H7 (cell line): ENCODE results near the gene SCYGR7. TPM values are rescaled to one million over a fixed set of nuclear protein-coding genes. Genes with fewer than 3 reads are reported as not detected.

Experiments used
- DNase-seq: peaks from one replicate; pipeline ENCODE4 v3.0.0; 2012
- H3K27me3 ChIP-seq: 2 replicates; pipeline ENCODE4 v1.6.0; 2011; ENCODE audit warnings: mild to moderate bottlenecking, low read length; ENCODE audit not compliant: control insufficient read depth, insufficient read depth
- H3K36me3 ChIP-seq: replicated peaks from 2 replicates; pipeline ENCODE4 v1.5.1; 2011; ENCODE audit warnings: low read length; ENCODE audit not compliant: control insufficient read depth, insufficient read depth
- H3K4me3 ChIP-seq: 2 replicates; pipeline ENCODE4 v1.5.1; 2011; ENCODE audit warnings: low read depth, mild to moderate bottlenecking, control low read depth, low read length, moderate library complexity; ENCODE audit not compliant: insufficient read depth
- total RNA-seq: library from RNA; depleted of rRNA; stranded (reverse); fragments of >200 nt; shearing (Covaris generic); gene quantifications from 2 replicates; pipeline ENCODE4 v1.2.3, GENCODE V29; 2014; rRNA removed

SCYGR7 gene, protein sequence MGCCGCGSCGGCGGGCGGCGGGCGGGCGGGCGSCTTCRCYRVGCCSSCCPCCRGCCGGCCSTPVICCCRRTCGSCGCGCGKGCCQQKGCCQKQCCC
- not detected in 2 replicates for total RNA-seq

- Histone ChIP-seq H3K36me3 (no peaks in the 10 kb centered on the region), H3K27me3 (no peaks in the 10 kb centered on the region), H3K4me3 (no peak within 1 kb of the TSS)
- DNase-seq, result no peak
Observed at GRCh38 chr2:227728035-227728434, at the start of gene SCYGR7. SCYGR7 (plus strand) TSS chr2:227728335; CDS start chr2:227728335, 0 bp downstream.

GRCh38 chr2:227684258-227684657, 43.9 kb upstream of the SCYGR7 start:
- H3K4me3 ChIP-seq, result no peak overlapping the region
- no peak for DNase-seq
- H3K36me3 ChIP-seq, result no peaks in the 10 kb centered on the region

DNA sequence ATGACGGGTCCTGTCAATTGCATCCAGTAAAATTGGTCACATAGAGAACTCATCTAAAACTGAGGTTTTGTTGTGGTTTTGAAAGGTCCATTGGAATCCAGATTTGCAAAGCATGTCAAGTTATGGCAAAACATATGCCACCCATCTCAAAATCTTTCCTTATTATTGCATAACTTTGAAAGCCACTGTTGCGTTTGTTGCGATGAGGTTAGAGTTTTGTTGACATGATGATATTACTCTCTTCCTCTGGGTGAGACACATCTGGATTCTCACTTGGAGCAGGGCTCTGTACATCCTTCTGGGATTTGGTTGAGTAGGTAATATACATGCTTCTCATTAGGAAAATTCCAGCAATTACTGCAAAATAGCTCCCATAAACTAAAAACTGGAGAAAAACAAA, 40.9 kb upstream of the SCYGR7 start:
- no peak overlapping the region for H3K4me3 ChIP-seq
- no peak for DNase-seq

More at GRCh38 chr2:227684258-227684657, 43.9 kb upstream of the SCYGR7 start:
- no peaks in the 10 kb centered on the region for H3K27me3 ChIP-seq

DNA sequence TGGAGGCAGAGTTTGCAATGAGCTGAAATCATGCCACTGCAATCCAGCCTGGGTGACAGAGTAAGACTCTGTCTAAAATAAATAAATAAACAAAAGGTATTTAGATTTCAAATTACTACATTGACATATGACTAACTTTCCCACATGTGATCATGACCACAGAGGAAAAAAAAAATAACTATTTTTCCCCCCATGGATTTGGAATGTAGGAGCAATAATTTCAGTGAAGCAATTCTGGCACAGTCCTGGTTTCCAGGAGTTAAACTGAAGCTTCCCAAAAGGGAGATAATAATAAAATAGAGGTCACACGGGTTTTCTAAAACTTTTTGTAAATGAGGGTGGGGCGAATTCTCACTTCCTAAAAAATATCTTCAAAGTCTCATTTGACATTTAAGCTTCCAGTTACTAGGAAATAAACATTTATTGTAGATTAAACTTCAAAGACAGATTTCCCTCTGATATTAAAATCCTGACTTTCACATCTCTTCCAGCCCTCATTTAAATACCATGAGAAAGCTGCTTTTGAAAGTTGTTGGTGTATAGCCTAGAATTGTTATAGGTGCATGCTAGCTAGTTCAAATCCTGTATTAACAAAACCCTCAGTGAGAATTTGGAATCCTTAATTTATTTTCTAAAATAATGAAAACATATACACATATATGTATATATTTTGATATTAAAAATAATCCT, 31.0 kb upstream of the SCYGR7 start:
- no peak for DNase-seq
- Histone ChIP-seq H3K4me3 (no peak overlapping the region), H3K27me3 (no peaks in the 10 kb centered on the region), H3K36me3 (no peaks in the 10 kb centered on the region; the same call in 1 of the 2 replicates)

More for the DNA sequence above, 40.9 kb upstream of the SCYGR7 start:
- H3K27me3 ChIP-seq, result no peaks in the 10 kb centered on the region
- no peaks in the 10 kb centered on the region for H3K36me3 ChIP-seq

DNA sequence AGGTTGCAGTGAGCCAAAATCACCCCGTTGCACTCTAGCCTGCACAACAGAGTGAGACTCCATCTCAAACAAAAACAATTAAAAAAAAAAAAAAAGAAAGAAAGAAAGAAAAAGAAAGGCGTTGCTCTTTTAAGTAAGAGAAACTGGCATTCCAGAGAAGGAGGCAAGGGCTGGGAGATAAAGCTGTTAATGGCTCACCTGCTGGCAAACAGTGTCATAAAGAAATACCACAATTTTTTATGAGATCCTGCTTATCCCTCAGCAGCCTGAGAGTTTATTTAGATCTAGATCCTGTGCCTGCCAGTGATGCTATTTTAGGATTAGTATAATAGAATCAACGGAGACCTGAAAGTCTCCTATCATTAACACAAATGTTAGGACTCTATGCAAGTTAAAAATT, 26.6 kb upstream of the SCYGR7 start:
- no peaks in the 10 kb centered on the region for H3K27me3 ChIP-seq
- no peak overlapping the region for H3K4me3 ChIP-seq
- no peaks in the 10 kb centered on the region; the same call in 1 of the 2 replicates for H3K36me3 ChIP-seq
- DNase-seq, result no peak

DNA sequence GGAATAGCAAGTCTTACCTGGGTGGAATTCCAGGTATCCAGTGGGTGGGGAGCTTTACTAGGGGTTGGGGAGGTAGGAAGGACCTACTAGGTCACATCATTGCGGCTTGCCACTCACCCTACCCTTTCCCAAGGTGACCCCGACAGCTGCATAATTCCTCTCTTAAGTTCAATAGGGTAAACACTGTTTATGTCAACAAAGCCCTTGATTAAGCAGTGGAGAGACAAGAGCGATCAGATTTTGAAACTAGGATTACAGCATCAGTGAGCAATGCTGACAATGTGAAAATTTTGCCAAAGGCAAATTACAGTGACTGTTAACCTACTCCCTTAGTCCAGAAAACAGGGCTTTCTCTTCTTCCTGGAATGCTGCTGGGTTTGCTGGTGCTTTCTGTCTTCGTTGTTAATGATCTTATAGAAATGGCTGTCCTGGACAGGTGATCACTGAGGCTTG, 24.8 kb upstream of the SCYGR7 start:
- no peak for DNase-seq
- no peaks in the 10 kb centered on the region; the same call in 1 of the 2 replicates for H3K36me3 ChIP-seq
- no peaks in the 10 kb centered on the region for H3K27me3 ChIP-seq
- H3K4me3 ChIP-seq, result no peak overlapping the region

DNA sequence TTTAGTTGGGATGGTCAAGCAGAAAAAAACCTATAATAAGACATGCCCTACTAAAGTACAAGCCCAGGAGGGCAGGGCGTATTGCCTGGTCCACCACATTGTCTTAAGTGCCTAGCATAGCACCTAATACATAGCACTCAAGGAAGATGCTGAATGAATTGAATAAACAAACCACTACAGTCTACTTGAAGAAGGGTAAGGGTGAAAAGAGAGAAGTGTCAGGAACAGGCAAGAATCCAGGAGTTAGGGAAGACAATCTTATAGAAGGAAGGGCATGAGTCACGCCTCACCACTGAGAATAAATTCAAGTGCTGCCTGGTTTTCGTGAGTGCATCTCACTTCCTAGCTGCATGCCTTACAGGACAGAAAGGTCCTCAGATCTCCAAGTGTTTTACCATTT, 24.2 kb upstream of the SCYGR7 start:
- no peak for DNase-seq

GRCh38 chr2:227706859-227707258, 21.3 kb upstream of the SCYGR7 start:
- H3K36me3 ChIP-seq, result no peaks in the 10 kb centered on the region
- no peak for DNase-seq
- no peak overlapping the region for H3K4me3 ChIP-seq
- no peaks in the 10 kb centered on the region for H3K27me3 ChIP-seq

More for the DNA sequence above, 24.2 kb upstream of the SCYGR7 start:
- Histone ChIP-seq H3K36me3 (no peaks in the 10 kb centered on the region; the same call in 1 of the 2 replicates), H3K4me3 (no peak overlapping the region), H3K27me3 (no peaks in the 10 kb centered on the region)

DNA sequence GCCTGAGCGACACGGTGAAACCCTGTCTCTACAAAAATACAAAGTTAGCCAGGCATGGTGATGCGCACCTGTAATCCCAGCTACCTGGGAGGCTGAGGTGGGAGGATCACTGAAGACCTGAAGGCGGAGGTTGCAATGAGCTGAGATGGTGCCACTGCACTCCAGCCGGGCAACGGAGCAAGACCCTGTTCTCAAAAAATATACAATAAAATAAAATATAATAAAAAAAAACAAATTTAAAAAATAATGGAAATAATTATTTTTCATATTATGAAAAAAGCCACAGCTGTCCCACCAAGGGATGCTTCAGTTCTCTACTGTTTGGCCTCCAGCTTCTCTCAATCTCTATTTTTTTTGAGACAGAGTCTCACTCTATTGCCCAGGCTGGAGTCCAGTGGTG, 20.7 kb upstream of the SCYGR7 start:
- H3K4me3 ChIP-seq, result no peak overlapping the region
- no peaks in the 10 kb centered on the region for H3K27me3 ChIP-seq
- DNase-seq, result no peak
- H3K36me3 ChIP-seq, result no peaks in the 10 kb centered on the region

DNA sequence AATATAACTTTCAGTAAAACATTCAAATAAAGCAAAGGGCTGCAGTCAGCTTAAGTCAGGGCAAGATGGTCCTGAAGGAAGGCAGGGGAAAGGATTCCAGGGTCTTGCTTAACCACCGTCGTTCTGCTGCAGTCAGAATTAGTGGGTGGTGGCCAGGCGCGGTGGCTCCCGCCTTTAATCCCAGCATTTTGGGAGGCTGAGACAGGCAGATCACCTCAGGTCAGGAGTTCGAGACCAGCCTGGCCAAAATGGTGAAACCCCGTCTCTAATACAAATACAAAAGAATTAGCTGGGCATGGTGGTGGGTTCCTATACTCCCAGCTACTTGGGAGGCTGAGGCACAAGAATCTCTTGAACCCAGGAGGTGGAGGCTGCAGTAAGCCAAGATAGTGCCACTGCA, 17.1 kb upstream of the SCYGR7 start:
- Histone ChIP-seq H3K36me3 (no peaks in the 10 kb centered on the region), H3K27me3 (no peaks in the 10 kb centered on the region), H3K4me3 (no peak overlapping the region)
- no peak for DNase-seq

- DNase-seq, result no peak
- Histone ChIP-seq H3K36me3 (no peaks in the 10 kb centered on the region), H3K4me3 (no peak overlapping the region), H3K27me3 (peaks cover 4% of the 10 kb centered on the region; the same call in 1 of the 2 replicates)
Observed at GRCh38 chr2:227713291-227713690, 14.8 kb upstream of the SCYGR7 start.

DNA sequence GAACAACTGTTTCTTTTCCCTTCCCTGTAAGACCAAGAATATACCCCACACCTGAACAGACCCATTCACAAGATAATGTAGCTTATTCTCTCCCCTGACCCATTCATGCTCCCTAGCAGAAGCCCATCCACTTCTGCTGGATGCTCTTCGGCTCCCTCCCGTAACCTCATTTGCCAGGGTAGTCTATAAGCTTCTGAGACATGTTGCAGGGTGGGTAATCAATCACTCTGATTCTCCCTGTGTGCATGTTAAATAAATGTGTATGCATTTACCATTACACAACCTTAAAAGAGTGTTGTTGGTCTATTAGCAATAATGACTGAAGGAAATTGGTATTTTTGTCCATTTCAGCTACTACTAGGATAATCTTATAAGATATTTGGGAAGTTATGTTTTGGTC, 11.6 kb upstream of the SCYGR7 start:
- H3K4me3 ChIP-seq, result no peak overlapping the region
- H3K36me3 ChIP-seq, result no peaks in the 10 kb centered on the region
- DNase-seq, result no peak
- peaks cover 4% of the 10 kb centered on the region; the same call in 1 of the 2 replicates for H3K27me3 ChIP-seq

DNA sequence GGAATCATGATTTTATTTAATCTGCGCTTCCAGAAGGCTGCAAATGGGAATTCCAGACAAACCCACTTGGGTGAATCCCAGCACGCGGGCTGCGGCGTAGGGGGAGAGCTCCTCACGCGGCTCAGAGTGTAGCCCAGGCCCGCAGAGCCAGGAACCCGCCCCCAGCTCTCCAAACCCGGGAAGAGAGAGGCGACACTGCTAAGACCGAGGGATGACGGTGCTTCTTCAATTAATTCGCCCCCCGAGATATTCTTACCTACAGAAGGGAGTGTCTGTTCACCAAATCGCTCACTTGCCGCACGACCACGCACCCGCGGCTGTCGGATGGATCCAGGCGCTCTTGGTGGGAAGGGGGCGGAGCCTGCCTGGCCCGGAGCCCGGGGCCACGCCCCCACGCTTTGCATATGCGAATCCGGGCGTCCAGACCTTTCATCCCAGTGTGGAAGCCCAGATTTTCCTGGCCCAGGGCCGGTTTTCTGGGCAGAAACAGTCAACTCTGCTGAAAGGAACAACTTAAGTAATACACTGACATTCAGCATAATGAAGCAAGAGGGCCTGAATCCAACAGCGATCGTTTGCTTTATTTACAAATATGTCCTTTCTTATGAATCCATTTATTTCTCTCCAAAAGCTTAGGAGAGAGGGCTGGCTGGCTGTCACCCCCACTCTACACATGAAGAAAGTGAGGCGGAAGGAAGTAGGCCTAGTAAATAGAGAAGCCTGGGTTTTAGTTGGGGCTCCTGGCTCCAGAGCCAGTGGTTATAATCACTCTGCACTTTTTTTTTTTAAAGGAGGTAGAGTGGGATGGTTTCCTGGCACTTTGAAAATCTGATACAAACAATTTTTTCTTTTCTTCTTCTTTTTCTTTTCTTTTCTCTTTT, 10.2 kb upstream of the SCYGR7 start, which contains the start of gene SLC19A3:
SLC19A3 (minus strand) TSS at position 342 of the 881 bp plus-strand sequence. CDS start 15,710 bp downstream, outside the sequence.
- Histone ChIP-seq H3K36me3 (no peaks in the 10 kb centered on the region), H3K4me3 (peak within 1 kb of the TSS; percentile 57), H3K27me3 (peaks cover 4% of the 10 kb centered on the region; the same call in 1 of the 2 replicates)
- DNase-seq, result peak; percentile 94

DNA sequence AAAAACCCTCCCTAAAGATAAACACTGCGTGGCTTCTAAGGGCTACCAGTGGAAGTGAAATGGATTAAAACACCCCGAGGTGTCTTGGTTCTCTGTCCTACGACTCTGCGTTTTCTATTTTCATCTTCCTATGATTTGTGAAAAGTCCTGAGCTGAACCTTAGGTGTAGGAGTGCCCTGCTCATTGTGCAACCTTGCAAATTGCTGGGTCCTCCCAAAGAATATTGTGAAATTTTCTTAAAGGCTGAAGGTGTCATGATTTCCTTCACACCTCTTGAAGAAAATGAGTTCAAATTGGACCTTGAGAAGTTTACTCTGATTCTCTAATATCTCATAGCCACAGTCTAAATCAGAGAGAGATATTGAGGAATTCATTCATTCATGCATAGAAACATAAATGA, 8.5 kb upstream of the SCYGR7 start:
- DNase-seq, result no peak
- H3K36me3 ChIP-seq, result no peaks in the 10 kb centered on the region
- no peak overlapping the region for H3K4me3 ChIP-seq

More for the DNA sequence above, 8.5 kb upstream of the SCYGR7 start:
- peaks cover 4% of the 10 kb centered on the region; the same call in 1 of the 2 replicates for H3K27me3 ChIP-seq
